Measurements from ENCODE around the gene ROCK2. TPM values are rescaled to one million over a fixed set of nuclear protein-coding genes. Genes with fewer than 3 reads are reported as not detected.

The ROCK2 gene
- total RNA-seq, 1 experiment from 2014 or later, result 49.4 TPM

DNA sequence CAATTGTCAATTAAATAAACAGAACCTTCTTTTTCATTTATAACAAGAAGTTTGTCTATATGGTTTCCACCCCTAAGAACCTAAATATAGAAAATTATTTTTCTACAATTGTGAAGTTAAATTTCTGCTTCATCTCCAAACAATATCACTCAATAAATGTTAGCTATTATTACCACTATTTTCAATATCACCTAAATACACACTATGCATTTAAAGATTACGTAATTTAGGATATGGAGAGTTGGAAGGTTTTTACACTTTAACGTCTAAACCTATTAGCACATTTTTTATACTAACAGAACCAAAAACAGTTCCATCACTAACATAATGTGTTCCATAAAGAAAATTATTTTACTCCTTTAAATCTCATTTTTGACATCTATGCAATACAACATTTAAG is 48.0 kb downstream of the ROCK2 start:
- Histone ChIP-seq H3K4me3 (ENCODE audit: low read depth, low read length, poor library complexity, severe bottlenecking) (no peak overlapping the region), H3K27me3 (replicated peaks; ENCODE audit: insufficient read depth, low read depth, low read length, poor library complexity) (no peaks in the 10 kb centered on the region), H3K36me3 (ENCODE audit: insufficient read depth, low read length, poor library complexity, severe bottlenecking) (no peaks in the 10 kb centered on the region), H3K27ac (ENCODE audit: low read depth, low read length, poor library complexity, severe bottlenecking) (no peak overlapping the region), H3K4me1 (ENCODE audit: insufficient read depth, low read length, poor library complexity, severe bottlenecking) (no peaks in the 10 kb centered on the region), H3K9me3 (ENCODE audit: low read depth, low read length, poor library complexity, severe bottlenecking) (peaks cover 4% of the 10 kb centered on the region)
- CTCF ChIA-PET, result no interaction called here
- no TSS peak for BruUV-seq (replicated peaks)
- intact Hi-C loops (cut with micrococcal nuclease; ENCODE audit: unreplicated experiment), result no loop called here
- TF ChIP-seq EZH2 (IDR thresholded peaks at IDR 0.05; ENCODE audit: borderline replicate concordance, low read depth, low read length, poor library complexity, severe bottlenecking), result no peak
- no peak for TF ChIP-seq CTCF (conservative IDR thresholded peaks at IDR 0.05; ENCODE audit: low read depth, low read length)
- POLR2A ChIA-PET (ENCODE audit: low non-redundant PET), result no interaction called here
- no peak for DNase-seq (ENCODE audit: low spot score)

- Histone ChIP-seq H3K4me1 (ENCODE audit: insufficient read depth, low read length, poor library complexity, severe bottlenecking) (no peaks in the 10 kb centered on the region), H3K27me3 (replicated peaks; ENCODE audit: insufficient read depth, low read depth, low read length, poor library complexity) (no peaks in the 10 kb centered on the region), H3K4me3 (ENCODE audit: low read depth, low read length, poor library complexity, severe bottlenecking) (no peak overlapping the region), H3K27ac (ENCODE audit: low read depth, low read length, poor library complexity, severe bottlenecking) (peak overlapping the region; percentile 51), H3K36me3 (ENCODE audit: insufficient read depth, low read length, poor library complexity, severe bottlenecking) (no peaks in the 10 kb centered on the region), H3K9me3 (ENCODE audit: low read depth, low read length, poor library complexity, severe bottlenecking) (peaks cover 4% of the 10 kb centered on the region)
- ChIA-PET POLR2A (ENCODE audit: low non-redundant PET) (no interaction called here), CTCF (no interaction called here)
- BruUV-seq (replicated peaks), result no TSS peak
- intact Hi-C loops (cut with micrococcal nuclease; ENCODE audit: unreplicated experiment), result no loop called here
- TF ChIP-seq CTCF (conservative IDR thresholded peaks at IDR 0.05; ENCODE audit: low read depth, low read length) (no peak), EZH2 (IDR thresholded peaks at IDR 0.05; ENCODE audit: borderline replicate concordance, low read depth, low read length, poor library complexity, severe bottlenecking) (no peak)
- DNase-seq (ENCODE audit: low spot score), result peak; percentile 84
These were observed 51.8 kb downstream of the ROCK2 start for GRCh38 chr2:11292464-11293255.

DNA sequence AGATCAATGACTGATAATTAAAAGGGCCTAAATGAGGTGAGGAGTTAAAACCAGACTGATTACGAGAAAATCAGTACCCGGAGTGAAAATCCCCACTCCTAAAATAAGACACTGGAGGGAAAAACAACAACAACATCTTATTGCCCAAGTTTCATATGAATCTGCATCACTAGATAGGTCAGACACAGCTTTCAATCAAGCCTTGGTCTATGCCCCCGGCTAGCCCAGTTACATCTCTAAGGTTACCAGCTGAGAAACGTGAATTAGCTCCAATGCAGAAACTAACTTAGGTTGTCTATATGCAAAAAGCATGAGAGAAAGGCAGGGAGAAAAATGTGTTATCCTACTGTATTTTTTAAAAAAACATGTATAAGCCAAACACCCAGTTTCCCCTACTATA is 53.7 kb downstream of the ROCK2 start:
- no peak overlapping the region for H3K4me3 ChIP-seq (ENCODE audit: low read depth, low read length, poor library complexity, severe bottlenecking)
- BruUV-seq (replicated peaks), result no TSS peak
- no peak for TF ChIP-seq EZH2 (IDR thresholded peaks at IDR 0.05; ENCODE audit: borderline replicate concordance, low read depth, low read length, poor library complexity, severe bottlenecking)
- no peak for TF ChIP-seq CTCF (conservative IDR thresholded peaks at IDR 0.05; ENCODE audit: low read depth, low read length)
- intact Hi-C loops (cut with micrococcal nuclease; ENCODE audit: unreplicated experiment), result no loop called here
- peaks cover 4% of the 10 kb centered on the region for H3K9me3 ChIP-seq (ENCODE audit: low read depth, low read length, poor library complexity, severe bottlenecking)
- H3K4me1 ChIP-seq (ENCODE audit: insufficient read depth, low read length, poor library complexity, severe bottlenecking), result no peaks in the 10 kb centered on the region
- DNase-seq (ENCODE audit: low spot score), result no peak
- H3K27ac ChIP-seq (ENCODE audit: low read depth, low read length, poor library complexity, severe bottlenecking), result no peak overlapping the region
- no peaks in the 10 kb centered on the region for H3K27me3 ChIP-seq (replicated peaks; ENCODE audit: insufficient read depth, low read depth, low read length, poor library complexity)
- POLR2A ChIA-PET (ENCODE audit: low non-redundant PET), result no interaction called here
- H3K36me3 ChIP-seq (ENCODE audit: insufficient read depth, low read length, poor library complexity, severe bottlenecking), result peaks cover 2% of the 10 kb centered on the region
- CTCF ChIA-PET, result no interaction called here

All from A673 (cell line).